ENCODE data around the gene DOK3. TPM values are rescaled to one million over a fixed set of nuclear protein-coding genes. Genes with fewer than 3 reads are reported as not detected.

DOK3 gene
- 0.08 and 1.1 TPM in 2 replicates for total RNA-seq (2014; rRNA removed; shearing (Covaris generic))

- DNase-seq (ENCODE audit: low spot score), result no peak
Measured at GRCh38 chr5:177509381-177509951, at the start of gene DOK3. TSS of gene DOK3 (minus strand) at chr5:177509826. CDS start at chr5:177509540, 286 bp downstream.

- no peak for DNase-seq (ENCODE audit: low spot score)
Measured at GRCh38 chr5:177557796-177558195, 48.2 kb upstream of the DOK3 start.

- DNase-seq (ENCODE audit: low spot score), result no peak
Measured at GRCh38 chr5:177557041-177557647, 47.5 kb upstream of the DOK3 start.

GRCh38 chr5:177555665-177556064 lies 46.0 kb upstream of the DOK3 start:
- DNase-seq (ENCODE audit: low spot score), result no peak

GRCh38 chr5:177555228-177555627 lies 45.6 kb upstream of the DOK3 start:
- DNase-seq (ENCODE audit: low spot score), result no peak

GRCh38 chr5:177554474-177555111 lies 45.0 kb upstream of the DOK3 start, which contains the start of gene FAM193B:
TSS of gene FAM193B (minus strand) at chr5:177554563. CDS start at chr5:177554458, 105 bp downstream.
- peak; percentile 91 for DNase-seq (ENCODE audit: low spot score)

GRCh38 chr5:177553671-177554429 lies 44.2 kb upstream of the DOK3 start:
- no peak for DNase-seq (ENCODE audit: low spot score)

GRCh38 chr5:177552839-177553455 lies 43.3 kb upstream of the DOK3 start:
- DNase-seq (ENCODE audit: low spot score), result no peak

- no peak for DNase-seq (ENCODE audit: low spot score)
Measured at GRCh38 chr5:177550122-177550521, 40.5 kb upstream of the DOK3 start.

GRCh38 chr5:177548495-177548894 lies 38.9 kb upstream of the DOK3 start:
- DNase-seq (ENCODE audit: low spot score), result no peak

GRCh38 chr5:177547736-177548135 lies 38.1 kb upstream of the DOK3 start:
- no peak for DNase-seq (ENCODE audit: low spot score)

- DNase-seq (ENCODE audit: low spot score), result peak; percentile 98
Measured at GRCh38 chr5:177546258-177546741, 36.7 kb upstream of the DOK3 start.

GRCh38 chr5:177545487-177546257 lies 36.0 kb upstream of the DOK3 start:
- peak; percentile 58 for DNase-seq (ENCODE audit: low spot score)

- no peak for DNase-seq (ENCODE audit: low spot score)
Measured at GRCh38 chr5:177542816-177543465, 33.3 kb upstream of the DOK3 start.

GRCh38 chr5:177540438-177540837 lies 30.8 kb upstream of the DOK3 start:
- no peak for DNase-seq (ENCODE audit: low spot score)

GRCh38 chr5:177539411-177539810 lies 29.8 kb upstream of the DOK3 start:
- no peak for DNase-seq (ENCODE audit: low spot score)

- no peak for DNase-seq (ENCODE audit: low spot score)
Measured at GRCh38 chr5:177538876-177539275, 29.2 kb upstream of the DOK3 start.

GRCh38 chr5:177537389-177538361 lies 28.0 kb upstream of the DOK3 start:
- no peak for DNase-seq (ENCODE audit: low spot score)

- no peak for DNase-seq (ENCODE audit: low spot score)
Measured at GRCh38 chr5:177536386-177536785, 26.8 kb upstream of the DOK3 start.

Data from H4 (cell line).